Measurements from ENCODE around the gene FCRL4. TPM values are rescaled to one million over a fixed set of nuclear protein-coding genes. Genes with fewer than 3 reads are reported as not detected.

FCRL4 gene
- total RNA-seq, 1 donor from 2014 or later: not detected

DNA sequence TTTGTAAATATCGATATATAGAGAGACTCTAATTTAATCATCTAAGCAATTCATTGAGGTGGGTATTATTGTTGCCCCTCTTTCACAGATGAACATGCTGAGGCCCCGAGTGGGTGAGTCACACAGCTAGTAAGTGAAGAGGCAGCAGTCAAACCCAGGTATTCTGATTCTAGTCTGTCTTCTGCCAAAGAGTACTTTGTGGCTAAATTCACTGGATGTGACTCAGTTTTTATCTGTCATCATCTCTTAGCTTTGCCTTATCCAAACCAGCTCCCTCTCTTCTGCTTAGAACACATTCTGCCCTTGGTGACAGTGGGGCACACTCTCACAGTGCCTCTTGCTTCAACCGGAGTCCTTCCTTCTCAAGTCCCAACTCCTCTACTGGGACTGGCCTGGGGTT is 57.0 kb downstream of the FCRL4 start:
- Histone ChIP-seq H3K9me3 (no peaks in the 10 kb centered on the region), H3K27ac (no peak overlapping the region), H3K4me1 (no peaks in the 10 kb centered on the region), H3K27me3 (no peaks in the 10 kb centered on the region), H3K4me3 (no peak overlapping the region), H3K36me3 (no peaks in the 10 kb centered on the region)
- no peak for DNase-seq (ENCODE audit: extremely low spot score in 2 of 2)
- intact Hi-C loops (cut with DNase I): no loop called here
- TF ChIP-seq CTCF (IDR thresholded peaks at IDR 0.05) (no peak), POLR2A (IDR thresholded peaks at IDR 0.05) (no peak)

GRCh38 chr1:157540160-157540748 is 57.6 kb downstream of the FCRL4 start:
- no peak overlapping the region for H3K4me3 ChIP-seq
- H3K4me1 ChIP-seq: no peaks in the 10 kb centered on the region
- H3K27ac ChIP-seq: no peak overlapping the region
- no peaks in the 10 kb centered on the region for H3K9me3 ChIP-seq
- intact Hi-C loops (cut with DNase I): no loop called here
- TF ChIP-seq POLR2AphosphoS5 (IDR thresholded peaks at IDR 0.05; ENCODE audit: insufficient read depth in 1 of 2, low read depth in 1 of 2): no peak
- TF ChIP-seq CTCF (IDR thresholded peaks at IDR 0.05): no peak
- TF ChIP-seq POLR2A (IDR thresholded peaks at IDR 0.05): no peak
- H3K27me3 ChIP-seq: no peaks in the 10 kb centered on the region
- H3K36me3 ChIP-seq: no peaks in the 10 kb centered on the region
- no peak for DNase-seq (ENCODE audit: extremely low spot score in 2 of 2)

GRCh38 chr1:157539568-157539967 is 58.3 kb downstream of the FCRL4 start:
- intact Hi-C loops (cut with DNase I): no loop called here
- H3K27ac ChIP-seq: no peak overlapping the region
- DNase-seq (ENCODE audit: extremely low spot score in 2 of 2): no peak
- H3K27me3 ChIP-seq: no peaks in the 10 kb centered on the region
- H3K9me3 ChIP-seq: no peaks in the 10 kb centered on the region
- H3K4me3 ChIP-seq: no peak overlapping the region
- TF ChIP-seq POLR2A (IDR thresholded peaks at IDR 0.05) (no peak), POLR2AphosphoS5 (IDR thresholded peaks at IDR 0.05; ENCODE audit: insufficient read depth in 1 of 2, low read depth in 1 of 2) (no peak), CTCF (IDR thresholded peaks at IDR 0.05) (no peak)
- no peaks in the 10 kb centered on the region for H3K4me1 ChIP-seq
- H3K36me3 ChIP-seq: no peaks in the 10 kb centered on the region

DNA sequence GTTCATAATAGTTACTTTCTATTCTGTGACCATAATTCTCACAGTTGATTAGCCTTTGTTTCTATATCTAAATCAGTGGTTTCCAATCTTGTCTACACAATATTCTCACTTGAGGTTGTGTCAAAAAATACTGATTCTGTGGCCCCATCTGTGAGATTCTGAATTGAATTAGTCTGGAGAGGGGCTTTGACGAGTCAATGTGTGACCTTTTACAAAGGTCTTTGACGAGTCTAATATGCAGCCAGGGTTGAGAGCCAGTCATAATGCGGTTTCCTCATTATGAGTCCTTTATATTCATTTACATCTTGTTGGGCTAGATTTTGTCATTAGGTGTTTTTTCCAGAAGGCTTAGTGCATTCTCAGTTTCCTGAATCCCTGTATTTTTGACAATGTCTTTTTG is 65.3 kb downstream of the FCRL4 start:
- no peak for DNase-seq (ENCODE audit: extremely low spot score in 2 of 2)
- Histone ChIP-seq H3K36me3 (no peaks in the 10 kb centered on the region), H3K4me1 (no peaks in the 10 kb centered on the region), H3K9me3 (no peaks in the 10 kb centered on the region), H3K27me3 (no peaks in the 10 kb centered on the region), H3K27ac (no peak overlapping the region), H3K4me3 (no peak overlapping the region)
- TF ChIP-seq POLR2A (IDR thresholded peaks at IDR 0.05): no peak
- no peak for TF ChIP-seq POLR2AphosphoS5 (IDR thresholded peaks at IDR 0.05; ENCODE audit: insufficient read depth in 1 of 2, low read depth in 1 of 2)
- TF ChIP-seq CTCF (IDR thresholded peaks at IDR 0.05): no peak
- intact Hi-C loops (cut with DNase I): no loop called here

DNA sequence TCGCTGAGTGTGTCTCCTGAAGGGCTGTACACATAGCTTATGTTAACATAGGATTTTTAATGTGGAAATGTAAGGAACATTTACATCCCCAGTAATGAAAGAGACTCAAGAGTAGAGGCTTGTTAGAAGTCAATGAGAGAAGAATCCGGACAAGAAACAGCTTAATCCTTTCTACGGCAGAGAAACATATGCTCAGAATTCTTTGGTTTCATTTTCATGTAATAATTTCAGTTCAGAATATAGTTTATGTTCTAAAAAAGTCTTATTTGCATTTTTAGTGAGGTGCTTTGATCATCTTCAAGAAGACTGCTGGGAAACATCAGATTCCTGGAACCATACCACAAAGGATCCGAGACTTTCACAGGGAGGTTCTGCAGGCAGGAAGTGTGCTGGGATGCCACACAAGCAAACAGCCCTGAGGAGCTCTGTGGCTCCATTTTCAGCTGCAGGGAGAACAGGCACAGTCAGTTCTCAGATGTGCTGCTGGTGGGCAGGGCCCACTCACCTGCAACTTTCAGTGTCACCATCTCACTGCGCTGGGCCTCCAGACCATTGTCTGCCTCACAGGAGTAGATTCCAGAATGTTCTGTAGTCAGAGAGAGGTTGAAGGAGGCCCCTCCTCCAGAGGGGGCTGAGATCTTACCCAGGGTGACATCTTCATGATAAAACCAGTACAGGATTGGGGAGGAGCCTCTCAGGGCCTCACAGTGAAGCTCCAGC is 74.0 kb downstream of the FCRL4 start:
- no peaks in the 10 kb centered on the region for H3K9me3 ChIP-seq
- H3K4me1 ChIP-seq: no peaks in the 10 kb centered on the region
- DNase-seq (ENCODE audit: extremely low spot score in 2 of 2): no peak
- H3K4me3 ChIP-seq: no peak overlapping the region
- no peak overlapping the region for H3K27ac ChIP-seq
- TF ChIP-seq POLR2AphosphoS5 (IDR thresholded peaks at IDR 0.05; ENCODE audit: insufficient read depth in 1 of 2, low read depth in 1 of 2): no peak
- no peak for TF ChIP-seq POLR2A (IDR thresholded peaks at IDR 0.05)
- no peak for TF ChIP-seq CTCF (IDR thresholded peaks at IDR 0.05)
- no peaks in the 10 kb centered on the region for H3K36me3 ChIP-seq
- H3K27me3 ChIP-seq: no peaks in the 10 kb centered on the region
- intact Hi-C loops (cut with DNase I): no loop called here
